ENCODE measurements around the gene NYAP2.

The NYAP2 gene

DNA sequence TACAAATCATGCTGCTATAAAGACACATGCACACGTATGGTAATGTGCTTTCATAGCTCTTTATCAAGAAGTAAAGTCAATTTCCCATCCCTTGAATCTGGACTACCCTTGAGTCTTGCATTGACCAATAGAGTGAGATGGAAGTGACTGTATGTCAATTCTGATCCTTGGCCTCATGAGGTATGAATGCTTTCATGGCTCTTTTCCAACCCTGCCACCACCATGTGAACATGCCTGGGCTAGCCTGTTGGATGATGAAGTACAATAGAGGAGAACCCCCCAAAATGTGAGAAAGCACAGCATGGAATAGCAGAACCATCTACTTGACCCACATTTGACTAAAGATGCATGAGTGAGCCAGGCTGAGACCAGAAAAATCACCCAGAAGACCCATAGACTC, 237.0 kb downstream of the NYAP2 start:
- DNase-seq: no peak

DNA sequence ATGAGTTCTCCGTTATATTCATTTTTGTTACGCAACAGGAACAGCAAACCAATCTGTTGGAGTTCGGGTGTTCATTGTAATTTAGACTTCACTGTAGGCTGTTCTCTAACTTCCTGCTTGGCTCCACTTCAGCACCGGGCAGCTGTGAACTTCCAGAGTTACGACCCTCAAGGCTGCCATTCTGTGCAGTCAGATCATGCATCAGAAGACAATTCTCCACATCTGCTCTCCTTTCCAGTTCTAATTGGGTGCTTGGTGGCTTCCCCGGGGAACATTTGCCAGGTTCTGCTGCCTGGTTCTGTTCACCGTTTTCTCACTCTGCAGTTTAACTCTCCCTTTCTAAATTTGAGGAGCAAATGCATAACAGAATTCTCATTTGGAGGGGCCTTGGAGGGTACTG, 237.7 kb downstream of the NYAP2 start:
- no peak for DNase-seq

DNA sequence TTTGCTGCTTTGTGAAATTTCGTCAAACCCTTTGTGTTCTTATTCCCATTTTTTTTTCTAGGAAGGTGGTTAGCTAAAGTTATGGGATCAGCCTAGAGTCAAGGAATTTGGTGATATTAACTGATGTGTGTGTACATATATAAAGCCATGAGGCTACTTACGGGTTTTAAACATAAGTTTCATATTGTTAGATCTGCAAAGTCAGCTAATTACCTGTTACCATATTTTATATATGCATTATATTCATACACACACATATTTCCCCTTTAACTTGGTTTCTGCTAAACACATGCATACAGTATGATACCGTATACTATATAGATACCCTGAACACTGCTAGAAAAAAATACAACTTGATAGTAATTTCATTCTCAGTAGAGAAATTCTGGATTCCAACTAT, 241.0 kb downstream of the NYAP2 start:
- no peak for DNase-seq

DNA sequence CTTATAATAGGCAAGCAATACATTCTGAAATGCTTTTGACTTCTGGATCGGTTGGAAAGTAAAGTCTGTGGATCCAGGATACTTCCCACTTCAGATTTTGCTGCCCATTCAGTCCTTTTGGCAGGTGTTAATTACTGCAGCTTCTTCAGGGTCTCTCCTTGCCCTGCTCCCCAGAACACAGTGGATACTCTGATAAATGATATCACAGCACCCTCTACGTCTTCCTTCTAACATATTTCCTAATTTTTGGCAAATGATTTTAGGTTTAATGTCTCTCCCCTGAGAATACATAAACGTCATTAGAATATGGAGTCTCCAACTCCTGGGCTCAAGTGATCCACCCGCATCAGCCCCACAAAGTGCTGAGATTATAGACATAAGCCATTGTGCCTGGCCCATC, 249.8 kb downstream of the NYAP2 start:
- no peak for DNase-seq

DNA sequence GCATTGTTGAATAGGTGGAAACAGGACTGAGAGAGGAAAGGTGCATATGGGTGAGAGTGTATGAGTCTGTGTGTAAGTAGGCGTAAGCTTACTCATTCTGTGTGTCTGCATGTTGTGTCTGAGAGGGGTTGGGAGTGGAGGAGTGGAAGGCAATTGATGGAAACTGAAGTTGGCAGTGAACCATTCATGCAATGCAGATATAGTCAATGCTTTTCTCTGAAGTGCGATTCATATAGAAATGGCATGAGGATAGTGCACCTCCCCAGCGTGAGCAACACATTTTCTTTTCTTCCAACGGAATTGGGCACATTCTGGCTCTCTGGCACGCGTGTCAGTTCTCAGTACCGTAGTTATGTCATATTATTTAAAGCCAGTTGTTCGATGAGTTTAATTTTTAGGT, 250.5 kb downstream of the NYAP2 start:
- DNase-seq: no peak

DNA sequence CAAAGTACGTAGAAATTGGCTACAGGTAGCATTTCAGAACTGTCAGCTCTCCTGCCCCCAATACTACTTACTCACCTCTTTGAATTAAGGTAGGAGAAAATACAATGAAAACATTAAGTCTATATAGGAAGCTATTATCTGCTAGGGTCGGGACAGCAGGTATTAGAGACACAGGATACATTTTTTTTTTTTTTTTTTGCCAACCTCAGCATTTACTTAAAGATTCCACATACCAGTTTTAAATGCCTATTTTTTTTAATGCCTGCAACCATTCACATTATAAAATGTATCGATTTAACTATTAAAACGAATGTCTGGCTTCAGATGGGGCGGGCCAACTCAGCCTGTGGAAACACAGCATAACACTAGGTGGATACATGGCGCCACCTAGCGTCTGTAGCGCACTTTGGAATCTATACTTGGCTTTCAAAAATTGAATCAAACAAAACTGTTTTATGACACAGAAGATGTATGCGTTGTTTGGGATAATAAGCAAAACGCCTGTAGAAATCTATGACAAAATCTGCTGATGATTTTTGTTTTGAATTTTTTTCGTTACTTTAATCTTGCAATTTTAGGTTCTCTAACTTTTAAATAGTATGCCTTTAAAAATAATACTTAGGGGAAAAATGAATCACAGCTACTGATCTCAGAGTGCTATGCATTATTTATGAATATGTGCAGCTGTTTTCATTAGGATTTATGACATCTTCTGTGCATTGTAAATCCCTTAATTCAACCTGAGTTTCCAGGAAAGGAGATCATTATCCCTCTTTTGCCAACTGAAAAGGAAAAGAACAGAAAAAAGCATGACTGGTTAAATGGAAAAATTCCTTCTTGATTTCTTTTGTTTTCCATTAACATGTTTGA, 261.0 kb downstream of the NYAP2 start:
- DNase-seq: peak; percentile 75

DNA sequence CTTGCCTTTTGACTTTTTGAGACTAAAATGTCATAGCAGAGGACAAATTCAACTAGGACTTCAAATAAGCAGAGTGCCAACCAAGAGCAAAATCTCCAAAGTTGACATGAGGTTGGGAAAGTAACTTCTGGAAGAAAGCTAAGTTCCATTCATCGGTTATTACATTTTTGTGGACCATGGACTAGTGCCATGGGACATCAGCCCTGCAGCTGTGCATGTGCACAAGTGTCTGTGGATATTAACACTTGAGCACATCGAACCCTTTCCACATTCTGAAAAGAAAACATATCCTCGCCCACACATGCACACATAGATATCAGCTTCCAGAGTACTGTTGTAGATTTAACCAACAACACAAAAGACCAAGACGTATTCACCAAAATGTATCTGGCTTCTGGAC, 262.6 kb downstream of the NYAP2 start:
- no peak for DNase-seq

DNA sequence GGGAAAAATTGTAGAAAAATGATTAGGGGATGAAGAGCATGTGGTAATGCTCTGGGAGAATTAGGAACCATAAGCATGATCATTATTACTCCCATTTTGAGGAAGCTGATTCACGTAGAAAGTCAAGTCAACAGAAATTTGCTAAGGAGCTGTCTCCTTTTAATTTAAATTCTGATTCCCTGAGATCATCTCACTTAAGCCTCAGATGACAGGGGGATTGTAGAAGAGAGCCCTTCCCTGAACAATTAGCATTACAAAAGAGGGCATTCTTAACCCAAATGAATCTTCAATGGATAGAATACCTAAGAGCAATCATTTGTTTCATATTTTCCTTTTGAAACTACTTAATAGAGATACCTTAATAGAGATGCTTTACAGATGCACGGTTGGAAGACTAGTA, 267.9 kb downstream of the NYAP2 start:
- DNase-seq: no peak

DNA sequence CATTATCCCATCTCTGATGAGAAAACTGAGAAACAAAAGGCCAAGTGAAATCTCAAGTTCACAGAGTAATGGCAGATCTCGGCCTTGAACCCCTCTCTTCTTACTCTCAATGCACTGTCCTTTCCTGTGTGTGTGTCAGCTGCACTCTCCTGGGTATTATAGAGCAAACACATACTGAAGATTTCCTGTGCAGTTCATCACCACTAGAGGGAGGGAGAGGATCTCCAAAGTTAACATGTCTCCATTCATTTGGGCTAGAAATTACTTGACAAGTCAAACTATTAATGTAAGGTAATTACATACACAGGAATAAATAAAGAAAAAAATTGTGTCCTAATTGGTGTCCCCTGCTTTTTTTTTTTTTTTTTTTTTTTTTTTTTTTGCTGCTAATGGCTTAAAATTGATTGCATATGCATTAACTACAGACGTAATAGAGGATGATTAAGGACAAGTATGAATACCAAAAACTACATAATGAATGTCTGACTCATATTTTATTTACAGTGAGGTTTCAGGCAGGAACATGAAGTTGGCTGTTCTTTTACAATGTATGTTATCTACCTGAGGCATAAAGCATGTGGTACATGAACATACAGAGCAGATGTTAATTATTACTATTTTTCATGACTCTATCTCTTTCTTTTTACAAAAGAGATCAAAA, 269.2 kb downstream of the NYAP2 start:
- no peak for DNase-seq

GRCh38 chr2:225670111-225670974, 270.8 kb downstream of the NYAP2 start:
- DNase-seq: no peak

- DNase-seq: no peak
Measured at GRCh38 chr2:225678792-225679191, 279.3 kb downstream of the NYAP2 start.

DNA sequence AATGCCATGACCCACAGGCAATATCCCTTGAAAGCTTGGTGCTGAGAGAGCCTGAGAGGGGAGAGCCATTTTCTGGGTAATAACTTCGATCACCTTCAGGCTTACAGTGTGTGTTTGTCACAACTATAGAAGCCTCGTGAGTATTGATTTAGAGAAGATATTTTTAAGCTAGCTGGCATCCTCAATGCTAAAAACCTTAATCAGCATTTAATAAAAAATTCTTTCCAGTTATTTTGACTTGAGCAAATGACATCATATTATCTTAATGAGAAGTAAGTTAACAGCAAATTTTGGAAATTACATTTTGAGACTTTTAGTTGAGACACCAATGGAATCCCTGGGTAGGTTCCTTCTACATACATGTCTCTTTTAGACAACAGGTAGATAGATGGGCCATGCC, 283.7 kb downstream of the NYAP2 start:
- no peak for DNase-seq

DNA sequence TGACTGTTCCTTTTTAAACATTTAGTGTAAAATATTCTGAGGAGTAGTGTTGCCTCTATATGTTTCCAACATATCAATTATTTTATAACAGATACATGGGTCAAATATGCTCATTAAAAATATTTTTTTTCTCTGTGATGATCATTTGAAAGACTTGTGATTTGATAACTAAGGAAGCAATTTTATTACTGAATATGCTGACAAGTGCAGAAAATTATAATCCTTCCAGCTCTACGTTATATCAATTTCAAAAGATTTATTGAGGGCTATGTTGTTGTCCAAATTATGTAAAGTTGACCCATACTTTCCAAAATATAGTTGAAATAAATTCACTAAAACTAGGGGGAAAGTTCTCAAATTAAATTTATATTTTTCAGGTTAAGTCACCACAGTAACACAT, 290.6 kb downstream of the NYAP2 start:
- no peak for DNase-seq

GRCh38 chr2:225691711-225692110, 292.2 kb downstream of the NYAP2 start:
- no peak for DNase-seq

DNA sequence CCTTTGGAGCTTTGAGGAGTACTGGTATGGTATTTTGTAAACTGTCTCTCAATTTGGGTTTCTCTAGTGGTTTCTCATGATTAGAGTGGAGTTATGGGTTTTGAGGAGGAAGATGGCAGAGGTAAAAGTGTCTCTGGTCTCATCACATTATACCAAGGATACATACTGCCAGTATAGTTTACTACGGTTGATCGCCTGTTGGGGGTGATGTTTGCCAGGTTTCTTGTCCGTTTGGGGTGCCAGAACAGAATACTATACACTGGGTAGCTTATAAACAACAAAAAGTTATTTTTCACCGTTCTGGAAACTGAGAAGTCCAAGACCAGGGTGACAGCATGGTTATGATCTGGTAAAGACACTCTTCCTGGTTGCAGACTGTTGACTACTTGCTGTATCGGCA, 293.7 kb downstream of the NYAP2 start:
- DNase-seq: no peak

DNA sequence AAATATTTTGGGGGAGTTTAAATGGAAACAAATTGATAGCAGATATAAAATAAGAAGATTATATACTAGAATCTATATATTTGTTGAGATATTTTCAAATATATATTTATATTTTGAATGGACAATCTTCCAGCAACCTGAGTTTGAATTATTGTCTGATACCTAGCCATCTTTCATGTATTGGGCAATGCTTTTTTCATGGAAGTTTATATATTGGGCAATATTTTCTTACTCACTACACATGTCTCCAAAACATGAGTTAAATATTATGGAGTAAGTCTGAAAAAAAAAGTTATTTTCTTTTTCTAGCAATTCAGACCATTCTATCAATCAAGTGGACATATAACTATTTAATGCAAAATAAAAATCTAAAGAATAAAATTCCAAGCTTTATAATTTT, 295.2 kb downstream of the NYAP2 start:
- DNase-seq: no peak

DNA sequence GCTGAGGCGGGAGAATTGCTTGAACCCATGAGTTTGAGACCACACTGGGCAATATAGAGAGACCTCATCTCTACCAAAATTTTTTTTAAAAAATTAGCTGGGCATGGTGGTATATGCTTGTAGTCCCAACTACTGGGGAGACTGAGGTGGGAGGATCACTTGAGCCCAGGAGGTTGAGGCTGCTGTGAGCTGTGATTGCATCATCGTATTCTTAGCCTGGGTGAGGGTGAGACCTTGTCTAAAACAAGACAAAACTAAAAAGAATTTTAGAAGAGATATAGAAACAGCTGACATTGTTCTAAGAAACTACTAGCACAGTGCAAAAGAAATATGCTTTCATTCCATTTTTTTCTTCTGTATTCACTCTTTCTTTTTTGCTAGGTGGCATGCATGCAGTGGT, 298.4 kb downstream of the NYAP2 start:
- no peak for DNase-seq
